Calu3 (cell line): ENCODE measurements around the gene BLOC1S5. TPM values are rescaled to one million over a fixed set of nuclear protein-coding genes. Genes with fewer than 3 reads are reported as not detected.

Experiments used
- BruUV-seq: library from RNA; stranded (reverse); fragments of 400-500 nt; replicated peaks from 2 replicates; lab custom pipeline; 2021; lab: Mats Ljungman, UMichigan
- CTCF ChIA-PET: fragments of 300-600 bp; sonication (Branson Sonifier 250); formaldehyde crosslinking; loops from one replicate; lab custom pipeline; 2022; ENCODE audit warnings: antibody characterized with exemption; lab: Charles Lee
- DNase-seq: peaks from one replicate; pipeline ENCODE4 v3.0.0; 2022
- H3K27ac Mint-ChIP-seq: one replicate; pipeline ENCODE4 v1.8.0; 2022; ENCODE audit warnings: mixed read lengths; ENCODE audit not compliant: unreplicated experiment
- H3K27me3 Mint-ChIP-seq: one replicate; pipeline ENCODE4 v1.8.0; 2022; ENCODE audit warnings: mixed read lengths; ENCODE audit not compliant: unreplicated experiment
- H3K36me3 Mint-ChIP-seq: one replicate; pipeline ENCODE4 v1.8.0; 2022; ENCODE audit warnings: mild to moderate bottlenecking, moderate library complexity, mixed read lengths; ENCODE audit not compliant: insufficient read depth, unreplicated experiment
- H3K4me1 Mint-ChIP-seq: one replicate; pipeline ENCODE4 v1.8.0; 2022; ENCODE audit warnings: mild to moderate bottlenecking, low read depth, mixed read lengths; ENCODE audit not compliant: unreplicated experiment
- H3K4me3 Mint-ChIP-seq: one replicate; pipeline ENCODE4 v1.8.0; 2022; ENCODE audit warnings: mild to moderate bottlenecking, low read depth, moderate library complexity, mixed read lengths; ENCODE audit not compliant: unreplicated experiment
- H3K9me3 Mint-ChIP-seq: one replicate; pipeline ENCODE4 v1.8.0; 2022; ENCODE audit warnings: low read depth, mixed read lengths; ENCODE audit not compliant: unreplicated experiment
- CTCF ChIP-seq: fragments of 200-600 bp; IDR thresholded peaks from one replicate; pipeline ENCODE4 v1.8.0; 2022; ENCODE audit warnings: antibody characterized with exemption; ENCODE audit not compliant: unreplicated experiment
- intact Hi-C: fragments of 100-400 bp; cut with micrococcal nuclease; formaldehyde crosslinking; loops from one replicate; pipeline ENCODE4 v1.10.0; 2022; ENCODE audit not compliant: unreplicated experiment
- total RNA-seq: library from RNA; stranded (reverse); gene quantifications from 2 replicates; pipeline ENCODE4 v1.2.3, GENCODE V29; 2022

Gene BLOC1S5
- total RNA-seq, 1 experiment from 2014 or later = 8.0 TPM

GRCh38 chr6:8020083-8020482, 44.1 kb downstream of the BLOC1S5 start:
- no peak for TF ChIP-seq CTCF
- no peaks in the 10 kb centered on the region for H3K36me3 Mint-ChIP-seq
- H3K4me1 Mint-ChIP-seq = no peaks in the 10 kb centered on the region
- no peak overlapping the region for H3K27ac Mint-ChIP-seq
- DNase-seq = no peak
- H3K27me3 Mint-ChIP-seq = no peaks in the 10 kb centered on the region
- intact Hi-C loops = no loop called here
- no TSS peak for BruUV-seq
- H3K4me3 Mint-ChIP-seq = no peak overlapping the region
- CTCF ChIA-PET = no interaction called here
- H3K9me3 Mint-ChIP-seq = no peaks in the 10 kb centered on the region

GRCh38 chr6:8017705-8018104, 46.5 kb downstream of the BLOC1S5 start:
- TF ChIP-seq CTCF = no peak
- H3K4me1 Mint-ChIP-seq = no peaks in the 10 kb centered on the region
- H3K9me3 Mint-ChIP-seq = no peaks in the 10 kb centered on the region
- CTCF ChIA-PET = no interaction called here
- BruUV-seq = no TSS peak
- H3K36me3 Mint-ChIP-seq = no peaks in the 10 kb centered on the region
- no peak overlapping the region for H3K4me3 Mint-ChIP-seq
- no peak overlapping the region for H3K27ac Mint-ChIP-seq
- H3K27me3 Mint-ChIP-seq = no peaks in the 10 kb centered on the region
- intact Hi-C loops = no loop called here
- no peak for DNase-seq

GRCh38 chr6:8017276-8017701, 46.9 kb downstream of the BLOC1S5 start:
- CTCF ChIA-PET = no interaction called here
- Mint-ChIP-seq H3K27me3 (no peaks in the 10 kb centered on the region), H3K4me3 (no peak overlapping the region), H3K9me3 (no peaks in the 10 kb centered on the region), H3K4me1 (no peaks in the 10 kb centered on the region), H3K36me3 (no peaks in the 10 kb centered on the region), H3K27ac (no peak overlapping the region)
- BruUV-seq = no TSS peak
- TF ChIP-seq CTCF = no peak
- DNase-seq = no peak
- intact Hi-C loops = no loop called here

GRCh38 chr6:8014947-8015346, 49.2 kb downstream of the BLOC1S5 start:
- CTCF ChIA-PET = no interaction called here

More at GRCh38 chr6:8014947-8015346, 49.2 kb downstream of the BLOC1S5 start:
- BruUV-seq = no TSS peak
- Mint-ChIP-seq H3K4me3 (no peak overlapping the region), H3K4me1 (no peaks in the 10 kb centered on the region), H3K27ac (no peak overlapping the region), H3K9me3 (no peaks in the 10 kb centered on the region), H3K36me3 (no peaks in the 10 kb centered on the region), H3K27me3 (no peaks in the 10 kb centered on the region)
- no peak for DNase-seq
- TF ChIP-seq CTCF = no peak
- intact Hi-C loops = no loop called here
